CD1c-positive myeloid dendritic cell (primary cell): Measurements from ENCODE around the gene SH2B3.

ENCODE experiments used
- DNase-seq: peaks from one replicate; pipeline ENCODE4 v3.0.0-alpha.2; 2016; ENCODE audit errors: extremely low spot score

Gene SH2B3

DNA sequence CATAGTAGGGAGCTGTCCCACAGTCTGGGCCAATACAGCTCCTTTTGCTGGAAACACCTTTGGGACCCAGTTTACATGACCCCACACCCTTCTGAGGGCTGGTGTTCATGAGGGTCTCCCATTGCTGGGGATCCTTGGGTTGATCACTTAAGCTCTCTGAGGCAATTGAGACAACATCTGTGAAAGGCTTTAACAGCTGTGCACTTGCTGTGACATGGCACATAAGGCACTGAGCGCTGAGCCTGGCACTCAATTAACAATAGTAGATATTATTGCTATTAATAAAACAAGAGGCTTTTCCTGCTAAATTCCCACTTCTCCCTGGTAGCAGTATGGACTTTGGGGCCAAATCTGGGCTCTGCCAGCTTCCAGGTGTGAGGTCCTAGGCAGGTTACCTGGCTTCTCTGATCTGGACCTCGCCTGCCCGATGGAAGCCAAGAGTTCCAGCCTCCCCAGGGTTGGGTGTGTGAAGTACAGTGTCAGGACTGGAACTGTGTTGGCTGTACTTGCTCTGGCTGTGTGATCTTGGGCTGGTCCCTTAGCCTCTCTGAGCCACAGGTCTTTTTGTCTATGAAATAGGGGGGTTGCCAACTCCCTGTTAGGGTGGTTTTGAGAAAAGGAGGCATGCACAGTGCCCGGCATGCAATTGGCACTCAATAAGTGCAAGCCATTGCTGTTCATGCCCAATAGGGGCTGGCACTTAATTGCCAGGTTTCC is 3.1 kb downstream of the SH2B3 start:
- DNase-seq: no peak

DNA sequence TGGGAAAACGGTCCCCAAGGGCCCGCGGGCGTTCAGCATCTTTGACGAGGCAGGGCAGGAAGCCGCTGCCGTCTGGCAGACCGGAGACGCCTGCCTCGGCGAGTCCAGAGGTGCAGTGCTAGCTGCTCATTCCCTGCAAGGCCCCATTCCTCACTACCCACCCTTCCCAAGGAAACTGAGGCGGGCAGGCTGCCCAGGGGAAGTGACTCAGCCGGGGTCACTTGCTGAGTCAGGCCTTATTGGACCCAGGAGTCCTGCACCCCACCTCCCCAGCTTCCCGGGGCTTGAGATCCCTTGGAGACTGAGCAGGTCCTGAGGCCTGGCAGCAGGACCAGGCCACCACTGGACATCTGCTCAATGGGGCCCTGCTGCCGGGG is 3.7 kb downstream of the SH2B3 start:
- DNase-seq: no peak

DNA sequence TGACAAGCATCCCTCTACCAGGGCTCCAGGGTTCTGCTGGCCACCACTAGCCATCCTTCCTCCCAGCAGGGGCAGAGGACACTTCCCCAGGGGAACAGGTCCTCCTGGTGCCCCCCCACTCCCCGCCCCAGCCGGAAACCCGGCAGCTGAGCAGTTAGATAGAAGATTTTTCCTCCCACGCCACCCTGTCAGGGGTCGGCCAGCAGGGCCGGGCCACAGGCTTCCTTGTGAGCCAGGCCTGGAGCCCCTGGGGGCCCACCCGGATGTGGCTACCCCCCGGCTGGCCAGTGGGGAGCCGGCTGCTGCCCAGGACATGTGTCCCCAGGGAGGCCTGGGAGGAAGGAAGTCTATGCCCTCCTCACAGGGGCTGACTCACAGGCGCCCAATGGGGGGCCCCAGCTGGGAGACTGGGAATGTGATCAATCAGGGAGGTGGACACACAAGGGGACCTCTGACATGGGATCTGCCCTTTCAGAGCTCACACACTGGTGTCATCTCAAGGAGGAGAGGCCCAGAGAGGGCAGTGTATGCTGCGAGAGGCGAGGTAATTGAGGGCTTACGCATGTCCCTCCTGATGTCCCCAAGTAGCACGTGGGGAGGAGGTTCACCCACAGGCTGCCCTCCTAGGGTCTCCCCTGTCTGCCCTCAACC is 4.2 kb downstream of the SH2B3 start:
- DNase-seq: peak; percentile 71

DNA sequence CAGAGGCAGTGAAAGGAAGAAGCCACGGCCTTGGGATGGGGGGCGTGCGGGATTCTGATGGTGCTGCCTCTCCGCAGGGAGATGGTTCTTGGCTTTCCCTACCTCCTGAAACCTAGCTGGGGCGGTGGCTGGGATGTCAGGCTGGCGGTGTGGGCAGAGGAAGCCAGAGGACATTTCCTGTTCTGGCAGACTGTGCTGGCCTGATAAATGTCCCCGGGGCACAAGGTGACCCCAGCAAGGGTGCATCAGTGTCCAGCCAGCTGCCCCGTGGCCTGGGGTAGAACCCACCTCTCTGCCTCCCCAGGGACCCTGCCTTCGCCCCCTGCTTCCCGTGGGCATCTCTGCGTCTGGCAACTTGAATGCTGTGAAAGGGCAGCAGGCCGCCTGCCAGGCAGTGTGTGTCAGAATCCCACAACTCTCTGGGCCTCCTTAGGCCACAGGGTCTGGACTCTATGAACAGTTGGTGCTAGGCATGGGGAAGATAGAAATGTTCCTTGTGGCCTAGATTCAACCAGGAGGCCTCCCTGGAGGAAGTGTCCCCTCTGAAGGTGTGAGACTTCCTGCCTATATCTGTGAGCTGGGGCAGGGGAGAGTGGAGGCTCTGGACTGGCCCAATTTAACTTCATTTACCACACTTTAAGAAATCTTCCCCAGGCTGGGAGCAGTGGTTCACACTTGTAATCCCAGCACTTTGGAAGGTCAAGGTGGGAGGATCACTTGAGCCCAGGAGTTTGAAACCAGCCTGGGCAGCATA is 4.9 kb downstream of the SH2B3 start:
- peak; percentile 49 for DNase-seq

DNA sequence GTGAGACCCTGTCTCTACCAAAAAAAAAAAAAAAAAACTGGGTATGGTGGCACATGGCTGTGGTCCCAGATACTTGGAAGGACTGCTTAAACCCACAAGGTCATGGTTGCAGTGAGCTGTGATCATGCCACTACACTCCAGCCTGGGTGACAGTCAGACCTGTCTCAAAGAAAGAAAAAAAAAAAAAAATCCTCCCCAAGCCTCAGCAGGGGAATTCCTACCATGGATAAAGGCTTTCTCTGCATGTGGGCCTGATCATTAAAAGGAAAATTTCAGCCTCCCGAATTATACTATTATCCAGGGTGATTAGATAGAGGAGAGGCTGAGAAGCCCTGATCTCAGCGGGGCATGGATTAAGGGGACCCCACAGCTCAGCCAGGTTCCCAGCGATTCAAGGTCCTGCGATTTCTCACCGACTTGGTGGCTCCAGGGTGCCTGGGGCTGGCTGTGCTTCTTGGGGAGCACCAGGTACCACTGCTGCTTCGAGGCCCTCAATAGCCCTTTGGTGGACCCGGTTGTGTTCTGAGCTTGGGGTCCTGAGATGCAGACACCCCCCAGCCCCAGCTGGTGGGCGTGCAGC is 5.6 kb downstream of the SH2B3 start:
- no peak for DNase-seq

DNA sequence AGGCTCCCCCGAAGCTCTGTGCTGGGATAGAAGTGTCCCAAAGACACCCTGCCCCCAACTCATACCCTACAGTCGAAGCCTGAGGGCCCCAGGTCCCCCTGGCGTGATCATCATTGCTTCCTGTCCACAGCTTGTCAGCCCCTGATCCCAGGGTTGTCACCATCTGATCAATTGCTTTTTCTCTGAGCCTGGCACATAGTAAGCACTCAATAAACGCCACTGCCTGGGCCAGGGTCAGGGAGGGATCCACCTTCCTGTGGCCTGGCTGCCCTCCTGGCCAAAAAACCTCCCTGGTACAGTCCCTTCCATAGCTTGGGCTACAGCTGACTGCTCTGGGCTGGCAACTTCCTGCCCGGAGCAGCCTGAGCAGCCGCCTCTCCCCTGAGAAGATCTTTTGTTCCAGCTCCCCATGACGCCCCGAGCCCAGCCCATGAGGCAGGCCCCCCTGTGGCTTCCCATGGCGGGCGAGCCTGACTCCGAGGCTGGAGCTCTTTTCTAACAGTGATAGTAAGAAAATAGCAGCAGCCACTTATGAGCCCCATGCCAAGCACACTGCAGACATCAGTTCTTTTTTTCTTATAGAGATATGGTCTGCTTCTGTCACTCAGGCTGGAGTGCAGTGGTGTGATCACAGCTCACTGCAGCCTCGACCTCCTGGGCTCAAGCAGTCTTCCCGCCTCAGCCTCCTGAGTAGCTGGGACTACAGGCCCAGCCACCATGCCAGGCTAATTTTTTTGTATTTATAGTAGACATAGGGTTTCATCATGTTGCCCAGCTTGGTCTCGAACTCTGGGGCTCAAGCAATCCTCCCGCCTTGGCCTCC is 6.5 kb downstream of the SH2B3 start:
- no peak for DNase-seq

DNA sequence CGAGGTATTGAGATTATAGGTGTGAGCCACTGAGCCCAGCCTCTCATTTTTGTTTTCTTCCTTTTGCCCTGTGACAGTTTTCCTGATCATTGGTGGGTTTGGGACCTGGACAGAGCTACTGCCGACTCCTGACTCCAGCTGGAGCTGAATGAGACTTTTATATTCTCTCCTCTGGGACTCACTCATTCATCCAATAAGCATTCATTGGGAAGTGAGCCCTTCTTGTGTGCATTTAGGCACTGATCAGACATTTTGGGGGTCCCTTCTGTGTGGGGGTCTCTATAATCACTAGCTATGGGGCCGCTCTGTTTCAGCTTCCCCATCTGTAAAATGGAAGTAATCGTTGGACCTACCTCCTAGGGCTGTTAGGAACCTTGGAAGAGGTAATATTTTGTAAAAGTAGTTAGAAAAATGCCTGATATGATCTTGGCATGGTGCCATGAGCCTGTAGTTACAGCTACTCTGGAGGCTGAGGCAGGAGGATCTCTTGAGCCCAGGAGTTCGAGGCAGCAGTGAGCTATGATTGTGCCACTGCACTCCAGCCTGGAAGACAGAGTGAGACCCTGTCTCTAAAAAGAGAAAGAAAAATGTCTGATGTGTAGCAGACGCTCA is 7.2 kb downstream of the SH2B3 start:
- DNase-seq: no peak

DNA sequence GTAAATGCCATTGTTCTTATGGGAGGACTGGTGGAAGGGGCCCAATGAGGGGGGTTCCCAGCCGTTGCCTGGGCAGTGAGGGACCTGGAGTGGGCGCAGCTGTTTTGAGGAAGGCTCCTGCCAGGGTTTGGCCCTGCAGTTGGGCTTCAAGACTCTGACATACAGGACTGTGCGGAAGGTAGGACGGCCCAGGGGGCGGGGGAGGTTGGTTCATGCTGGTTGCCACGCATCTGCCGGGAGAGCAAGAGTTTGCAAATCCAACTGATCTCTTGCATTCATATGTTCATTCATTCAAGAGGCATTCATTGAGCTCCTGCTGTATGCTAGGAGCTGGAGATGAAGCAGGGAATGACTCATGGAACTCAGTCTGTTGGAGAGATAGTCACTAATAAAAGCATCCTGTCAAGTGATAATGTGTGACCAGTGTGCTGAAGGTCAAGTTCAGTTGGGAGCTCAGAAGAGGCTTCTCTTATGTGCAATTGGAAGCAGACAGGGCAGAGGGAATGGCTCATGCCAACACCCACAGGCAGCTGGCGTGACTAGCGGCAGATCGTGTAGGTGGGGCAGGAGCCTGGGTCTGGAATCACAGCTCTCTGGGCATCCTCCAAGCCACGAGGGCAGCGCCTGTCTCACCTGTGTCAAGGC is 7.8 kb downstream of the SH2B3 start:
- peak; percentile 83 for DNase-seq

DNA sequence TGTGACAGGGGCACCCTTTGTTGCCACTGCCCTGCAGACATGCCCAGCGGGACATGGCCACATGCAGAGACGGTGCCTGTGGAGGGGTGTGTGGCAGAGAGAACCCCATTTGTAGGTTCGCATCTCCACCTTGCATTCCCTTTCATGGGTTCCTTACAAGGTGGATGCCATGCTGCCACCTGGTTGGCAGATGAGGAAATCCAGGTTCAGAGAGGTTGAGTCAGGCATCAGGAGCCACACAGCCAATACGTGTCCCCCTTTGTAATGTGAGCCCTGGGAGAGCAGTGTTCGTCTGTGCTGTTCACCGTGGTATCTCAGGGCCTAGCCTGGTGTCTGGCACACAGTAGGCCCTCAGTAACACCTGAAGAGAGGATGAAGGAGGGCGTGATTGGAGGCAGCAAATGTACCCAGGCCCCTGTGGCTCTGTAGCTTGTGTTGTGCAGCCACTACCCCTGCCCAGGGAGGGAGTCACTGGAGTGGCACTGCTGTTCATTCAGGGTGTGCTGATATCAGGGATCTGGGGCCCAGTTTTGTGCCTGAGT is 9.1 kb downstream of the SH2B3 start:
- no peak for DNase-seq

DNA sequence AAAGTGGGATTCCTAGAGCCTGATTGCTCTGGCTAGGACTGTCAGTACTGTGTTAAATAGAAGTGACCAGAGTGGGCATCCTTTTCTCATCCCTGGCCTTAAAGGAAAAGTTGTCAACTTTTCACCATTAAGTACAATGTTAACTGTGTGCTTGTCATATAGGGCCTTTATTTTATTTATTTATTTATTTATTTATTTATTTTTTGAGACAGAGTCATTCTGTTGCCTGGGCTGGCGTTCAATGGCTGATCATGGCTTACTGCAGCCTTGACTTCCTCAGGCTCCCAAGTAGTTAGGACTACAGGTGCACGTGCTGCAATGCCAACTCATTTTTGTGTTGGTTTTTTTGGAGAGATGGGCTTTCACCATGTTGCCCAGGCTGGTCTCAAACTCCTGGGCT is 11.6 kb downstream of the SH2B3 start:
- DNase-seq: no peak

DNA sequence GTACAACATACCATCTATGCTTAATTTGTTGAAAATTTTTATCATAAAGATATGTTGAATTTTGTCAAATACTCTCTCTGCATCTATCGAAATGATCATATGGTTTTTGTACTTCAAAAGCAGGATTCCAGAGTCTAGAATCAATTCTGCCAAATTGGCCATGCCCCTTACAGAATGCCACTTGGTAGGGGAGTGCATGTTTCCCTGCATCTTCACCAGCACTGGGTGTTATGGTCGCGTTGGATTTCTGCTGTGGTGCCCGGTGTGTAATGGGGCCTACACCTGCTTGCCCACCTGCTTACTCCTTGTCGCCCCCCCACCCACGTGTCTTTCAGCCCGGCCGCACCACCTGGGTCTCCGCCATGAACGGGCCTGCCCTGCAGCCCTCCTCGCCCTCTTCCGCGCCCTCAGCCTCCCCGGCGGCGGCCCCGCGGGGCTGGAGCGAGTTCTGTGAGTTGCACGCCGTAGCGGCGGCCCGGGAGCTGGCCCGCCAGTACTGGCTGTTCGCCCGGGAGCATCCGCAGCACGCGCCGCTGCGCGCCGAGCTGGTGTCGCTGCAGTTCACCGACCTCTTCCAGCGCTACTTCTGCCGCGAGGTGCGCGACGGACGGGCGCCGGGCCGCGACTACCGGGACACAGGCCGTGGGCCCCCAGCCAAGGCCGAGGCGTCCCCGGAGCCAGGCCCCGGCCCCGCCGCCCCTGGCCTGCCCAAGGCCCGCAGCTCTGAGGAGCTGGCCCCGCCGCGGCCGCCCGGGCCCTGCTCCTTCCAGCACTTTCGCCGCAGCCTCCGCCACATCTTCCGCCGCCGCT is 12.3 kb downstream of the SH2B3 start:
- DNase-seq: no peak

DNA sequence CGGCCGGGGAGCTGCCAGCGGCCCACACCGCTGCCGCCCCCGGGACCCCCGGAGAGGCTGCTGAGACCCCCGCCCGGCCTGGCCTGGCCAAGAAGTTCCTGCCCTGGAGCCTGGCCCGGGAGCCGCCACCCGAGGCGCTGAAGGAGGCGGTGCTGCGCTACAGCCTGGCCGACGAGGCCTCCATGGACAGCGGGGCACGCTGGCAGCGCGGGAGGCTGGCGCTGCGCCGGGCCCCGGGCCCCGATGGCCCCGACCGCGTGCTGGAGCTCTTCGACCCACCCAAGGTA is 12.8 kb downstream of the SH2B3 start:
- no peak for DNase-seq

DNA sequence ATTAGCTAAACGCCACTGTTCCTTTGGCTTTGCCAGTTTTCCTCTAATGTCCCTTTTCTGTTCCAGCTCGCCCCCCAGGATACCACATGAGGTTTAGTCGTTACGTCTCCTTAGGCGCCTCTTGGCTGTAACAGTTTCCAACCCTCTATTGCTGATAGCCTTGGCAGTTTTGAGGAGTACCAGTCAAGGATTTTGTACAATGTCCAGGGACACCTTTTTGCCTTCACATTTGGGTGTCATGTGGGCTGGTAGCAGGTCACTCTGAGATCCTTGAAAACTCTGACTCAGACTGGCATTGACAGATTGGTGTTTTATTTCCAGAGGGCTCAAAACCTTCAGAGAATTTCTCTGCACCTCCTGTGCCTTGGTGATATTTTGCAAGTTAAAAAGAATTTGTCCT is 14.1 kb downstream of the SH2B3 start:
- DNase-seq: no peak

DNA sequence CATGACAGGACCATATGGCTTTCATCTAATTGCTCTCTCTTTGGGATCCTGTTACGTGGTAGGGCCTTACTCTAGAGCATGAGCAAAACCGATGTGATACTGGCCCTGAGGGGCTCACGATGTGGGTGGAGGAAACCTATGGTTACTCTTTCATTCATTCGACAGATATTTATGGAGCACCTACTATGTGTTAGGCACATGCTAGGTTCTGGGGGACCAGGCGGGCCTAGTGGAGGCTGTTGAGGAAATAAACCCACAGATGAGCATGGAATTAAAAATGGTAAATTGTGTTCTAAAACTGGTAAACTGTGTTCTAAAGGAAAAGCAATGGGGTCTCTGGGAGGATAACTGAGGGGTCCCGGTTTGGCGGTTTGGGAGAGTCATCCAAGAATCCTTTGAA is 14.8 kb downstream of the SH2B3 start:
- no peak for DNase-seq

DNA sequence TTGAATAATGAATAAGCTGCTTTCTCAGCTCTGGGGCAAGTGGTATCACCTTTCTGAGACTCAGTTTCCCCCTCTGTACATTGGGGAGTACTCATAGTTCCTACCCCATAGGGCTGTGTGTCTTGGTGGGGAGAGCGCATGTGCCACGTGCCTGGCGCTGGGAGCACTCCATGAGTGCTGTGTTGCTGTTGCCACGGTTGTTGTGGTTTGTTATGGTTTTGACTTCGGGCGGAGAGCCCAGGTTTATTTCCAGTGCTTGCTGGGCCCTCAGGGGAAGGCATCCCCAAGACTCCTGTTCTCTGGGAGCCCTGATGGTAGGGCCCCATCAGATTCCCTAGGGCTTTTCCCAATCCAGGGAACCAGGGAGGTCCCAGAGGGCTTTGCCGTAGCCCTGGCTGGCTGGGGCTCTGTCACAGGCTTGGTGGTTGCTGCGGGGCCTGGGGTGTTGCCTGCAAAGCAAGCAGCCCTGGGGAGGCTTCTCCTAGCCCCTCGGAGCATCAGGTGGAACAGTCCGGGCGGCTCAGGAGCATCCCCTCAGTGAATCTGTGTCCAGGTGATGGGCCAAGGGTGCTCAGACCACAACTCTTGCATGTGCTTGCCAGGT is 18.6 kb downstream of the SH2B3 start:
- no peak for DNase-seq

DNA sequence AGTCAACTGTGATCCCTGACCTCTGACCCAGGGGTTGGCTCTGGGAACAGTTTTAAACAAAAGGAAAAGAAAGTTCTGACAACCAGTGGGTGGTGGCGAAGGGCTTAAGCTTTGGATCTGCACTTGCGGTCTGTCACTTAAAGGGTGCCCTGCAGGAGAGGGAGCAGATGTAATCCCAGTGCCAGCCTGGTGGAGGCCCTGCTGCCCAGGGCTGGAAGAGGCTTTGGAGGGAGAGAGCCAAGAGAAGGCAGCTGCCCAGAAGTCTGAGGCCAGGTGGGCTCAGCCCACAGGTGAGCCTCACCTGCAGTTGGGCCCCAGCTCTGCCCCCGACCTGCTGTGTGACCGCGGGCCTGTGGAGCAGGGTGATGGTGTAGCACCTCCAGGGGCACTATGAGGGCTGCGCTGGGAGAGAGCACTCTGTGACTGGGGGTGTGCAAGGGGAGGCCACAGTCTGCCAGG is 19.1 kb downstream of the SH2B3 start:
- DNase-seq: no peak

DNA sequence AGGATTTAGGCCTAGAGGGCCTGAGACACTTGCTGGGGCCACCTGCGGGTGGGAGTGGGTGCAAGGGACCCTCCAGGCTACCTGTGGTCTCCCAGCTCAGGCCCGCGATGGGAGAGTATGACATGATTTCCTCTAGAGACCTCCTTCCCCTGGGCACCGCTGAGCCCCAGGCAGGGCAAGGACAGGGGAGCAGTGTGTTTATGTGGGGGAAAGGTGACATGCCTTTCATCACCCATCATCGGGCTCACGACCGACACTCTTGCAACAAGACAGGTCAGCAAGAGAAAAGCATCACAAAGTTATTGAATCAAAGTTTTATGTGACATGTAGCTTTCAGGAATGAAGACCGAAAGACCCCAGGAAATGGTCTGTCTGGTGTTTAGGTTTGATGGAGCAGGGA is 19.9 kb downstream of the SH2B3 start:
- DNase-seq: no peak

DNA sequence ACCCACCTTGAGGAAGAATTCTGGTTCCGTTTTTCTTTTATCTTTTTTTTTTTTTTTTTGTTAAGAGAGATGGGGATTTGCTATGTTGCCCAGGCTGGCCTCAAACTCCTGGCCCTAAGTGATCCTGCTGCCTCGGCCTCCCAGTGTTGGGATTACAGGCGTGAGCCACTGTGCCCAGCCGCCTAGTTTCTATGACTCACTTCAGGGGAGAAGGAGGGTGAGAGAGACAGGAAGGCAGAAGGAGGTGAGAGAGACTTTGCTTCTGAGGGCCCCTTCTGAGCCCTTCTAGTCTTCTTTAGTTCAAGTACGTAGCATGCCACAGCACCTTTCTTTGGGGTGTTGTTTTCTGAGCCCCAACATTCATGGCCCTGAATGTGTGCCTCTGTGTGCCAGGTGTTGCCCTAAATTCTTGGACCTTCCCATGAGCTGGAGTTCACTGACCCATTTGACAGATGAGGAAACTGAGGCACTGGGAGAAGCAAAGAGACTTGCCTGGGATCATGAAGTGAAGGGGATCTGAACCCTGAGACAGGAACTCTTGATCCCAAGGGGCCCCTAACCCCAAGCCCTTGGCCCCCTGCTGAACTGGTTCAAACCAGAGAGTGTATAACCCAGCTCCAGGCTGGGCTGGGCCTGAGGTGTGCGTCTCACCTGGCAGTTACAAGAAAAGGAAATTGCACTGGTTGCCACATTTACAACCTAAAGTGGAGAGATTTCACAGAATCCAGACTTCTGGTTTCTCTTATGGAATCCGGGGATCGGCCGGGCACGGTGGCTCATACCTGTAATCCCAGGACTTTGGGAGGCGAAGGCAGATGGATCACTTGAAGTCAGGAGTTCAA is 20.8 kb downstream of the SH2B3 start:
- DNase-seq: no peak
